ENCODE results near the gene SLC25A41.

GRCh38 chr19:6431891-6432290 lies 1.7 kb downstream of the SLC25A41 start:
- TF ChIP-seq HNF1A (IDR thresholded peaks at IDR 0.05; ENCODE audit: low read depth), result no peak
- TF ChIP-seq HNF1A (CRISPR knock-in tag; IDR thresholded peaks at IDR 0.05; ENCODE audit: borderline replicate concordance), result no peak
- no peak for TF ChIP-seq HNF4G (IDR thresholded peaks at IDR 0.05; ENCODE audit: borderline replicate concordance, low read depth, low read length)
- TF ChIP-seq HNF4G (CRISPR knock-in tag; IDR thresholded peaks at IDR 0.05; ENCODE audit: borderline replicate concordance, low read depth), result no peak
- TF ChIP-seq RAD21 (CRISPR knock-in tag; IDR thresholded peaks at IDR 0.05), result no peak
- TF ChIP-seq ARID2 (CRISPR knock-in tag; IDR thresholded peaks at IDR 0.05; ENCODE audit: borderline replicate concordance), result no peak
- TF ChIP-seq POLR2A (IDR thresholded peaks at IDR 0.05; ENCODE audit: insufficient read depth in 1 of 2, low read depth in 2 of 2, low read length in 2 of 2), result no peak

Data from HepG2 (cell line).